OCI-LY7 (cell line): Measurements from ENCODE around the gene CGB5.
"Not testable (repeated sequence)": the region's sequence is repeated elsewhere in the genome, so short reads cannot be mapped to it uniquely, and the experiment has no call there.

Experiments
- EZH2phosphoT487 ChIP-seq: fragments of 200-600 bp; sonication (generic); IDR thresholded peaks from 2 replicates; pipeline ENCODE4 v1.6.1; 2018; ENCODE audit warnings: low read depth, borderline replicate concordance, mild to moderate bottlenecking, mixed run types, antibody characterized with exemption, low read length, moderate library complexity, mixed read lengths
- TF ChIP-seq, protein P1 (sequence below): fragments of 200-600 bp; sonication (generic); conservative IDR thresholded peaks from 2 replicates; pipeline ENCODE4 v1.5.1; 2014; ENCODE audit warnings: mild to moderate bottlenecking, antibody characterized with exemption, low read length, moderate library complexity, mixed read lengths

- TF ChIP-seq, protein P1, sequence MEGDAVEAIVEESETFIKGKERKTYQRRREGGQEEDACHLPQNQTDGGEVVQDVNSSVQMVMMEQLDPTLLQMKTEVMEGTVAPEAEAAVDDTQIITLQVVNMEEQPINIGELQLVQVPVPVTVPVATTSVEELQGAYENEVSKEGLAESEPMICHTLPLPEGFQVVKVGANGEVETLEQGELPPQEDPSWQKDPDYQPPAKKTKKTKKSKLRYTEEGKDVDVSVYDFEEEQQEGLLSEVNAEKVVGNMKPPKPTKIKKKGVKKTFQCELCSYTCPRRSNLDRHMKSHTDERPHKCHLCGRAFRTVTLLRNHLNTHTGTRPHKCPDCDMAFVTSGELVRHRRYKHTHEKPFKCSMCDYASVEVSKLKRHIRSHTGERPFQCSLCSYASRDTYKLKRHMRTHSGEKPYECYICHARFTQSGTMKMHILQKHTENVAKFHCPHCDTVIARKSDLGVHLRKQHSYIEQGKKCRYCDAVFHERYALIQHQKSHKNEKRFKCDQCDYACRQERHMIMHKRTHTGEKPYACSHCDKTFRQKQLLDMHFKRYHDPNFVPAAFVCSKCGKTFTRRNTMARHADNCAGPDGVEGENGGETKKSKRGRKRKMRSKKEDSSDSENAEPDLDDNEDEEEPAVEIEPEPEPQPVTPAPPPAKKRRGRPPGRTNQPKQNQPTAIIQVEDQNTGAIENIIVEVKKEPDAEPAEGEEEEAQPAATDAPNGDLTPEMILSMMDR: peak; percentile 59
- not testable (repeated sequence) for TF ChIP-seq EZH2phosphoT487
These were observed 31.2 kb downstream of the CGB5 start for GRCh38 chr19:49074869-49075268.
